ENCODE data around the gene SARS2. TPM values are rescaled to one million over a fixed set of nuclear protein-coding genes. Genes with fewer than 3 reads are reported as not detected.

SARS2 gene
- total RNA-seq, 1 donor from 2014 or later, result 45.8 TPM

DNA sequence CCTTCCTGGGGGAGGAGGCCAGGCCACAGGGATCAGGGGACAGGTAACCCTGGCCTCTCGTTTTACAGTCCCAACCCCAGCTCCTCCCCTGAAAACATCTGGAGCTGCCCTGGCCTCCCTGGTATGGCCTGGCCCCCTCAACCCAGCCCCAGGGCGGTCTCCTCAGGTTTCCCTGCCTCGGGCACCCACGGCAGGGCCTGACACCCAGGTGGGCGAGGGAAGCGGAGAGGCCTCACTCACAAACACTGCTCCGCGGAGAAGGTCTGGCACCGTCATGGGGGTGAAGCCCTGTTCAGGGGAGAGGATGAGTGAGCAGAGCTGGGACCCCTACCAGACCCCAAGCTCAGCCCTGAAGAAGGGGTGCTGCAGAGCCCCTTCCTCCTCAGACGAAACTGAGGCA lies 12.0 kb downstream of the SARS2 start:
- no peaks in the 10 kb centered on the region for H3F3A ChIP-seq (ENCODE audit: low read depth)
- no peaks in the 10 kb centered on the region for H3K9me3 ChIP-seq (ENCODE audit: low read depth)
- H3K36me3 ChIP-seq, result no peaks in the 10 kb centered on the region
- no peak overlapping the region for H3K4me3 ChIP-seq
- H3K9ac ChIP-seq, result no peak overlapping the region
- no peaks in the 10 kb centered on the region for H4K20me1 ChIP-seq (ENCODE audit: low read depth)
- H3K27me3 ChIP-seq, result no peaks in the 10 kb centered on the region
- Mint-ChIP-seq H3K36me3 (peaks cover 10% of the 10 kb centered on the region), H3K4me1 (no peaks in the 10 kb centered on the region), H3K27me3 (ENCODE audit: insufficient read depth, low read depth) (peaks cover 4% of the 10 kb centered on the region), H3K27ac (no peak overlapping the region), H3K9me3 (no peaks in the 10 kb centered on the region), H3K4me3 (no peak overlapping the region)
- H3K4me1 ChIP-seq, result no peaks in the 10 kb centered on the region
- H2AFZ ChIP-seq (replicated peaks), result no peak overlapping the region
- no peak overlapping the region for H3K4me2 ChIP-seq
- TF ChIP-seq EZH2 (IDR thresholded peaks at IDR 0.05) (no peak), EZH2phosphoT487 (IDR thresholded peaks at IDR 0.05) (no peak), CTCF (IDR thresholded peaks at IDR 0.05) (no peak)
- H3K27ac ChIP-seq, result no peak overlapping the region
- no peak for DNase-seq (ENCODE audit: low spot score)
- no peaks in the 10 kb centered on the region for H3K79me2 ChIP-seq (ENCODE audit: low read depth)

DNA sequence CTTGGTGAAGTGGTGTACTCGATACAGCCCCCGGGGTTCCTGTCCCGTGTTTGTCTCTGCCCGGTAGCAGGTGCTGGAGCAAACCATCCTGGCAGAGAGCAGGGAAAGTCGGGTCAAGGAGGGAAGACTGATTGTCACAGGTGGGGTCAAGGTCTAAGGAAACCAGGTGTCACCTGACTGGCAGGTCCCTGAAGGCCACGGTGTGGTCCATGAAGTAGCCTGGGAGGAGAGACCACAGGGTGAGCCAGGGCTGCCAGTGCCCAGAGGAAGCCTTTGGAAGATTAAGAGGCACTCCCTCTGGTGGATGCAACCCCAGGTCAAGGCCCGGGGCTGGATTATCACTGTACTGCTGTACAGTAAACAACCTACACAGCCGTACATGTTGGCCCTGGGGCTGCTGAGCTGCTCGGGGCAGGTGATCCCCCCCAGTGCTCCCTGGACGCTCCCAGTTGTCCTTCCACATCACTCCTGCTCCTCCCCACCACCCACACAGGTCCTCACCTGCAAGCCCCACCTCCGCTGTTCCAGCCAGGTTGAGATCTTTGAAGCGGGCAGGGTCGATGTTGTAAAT lies 12.6 kb downstream of the SARS2 start:
- Histone ChIP-seq H3F3A (ENCODE audit: low read depth) (no peaks in the 10 kb centered on the region), H3K27ac (no peak overlapping the region), H3K4me2 (no peak overlapping the region), H4K20me1 (ENCODE audit: low read depth) (no peaks in the 10 kb centered on the region), H3K36me3 (no peaks in the 10 kb centered on the region), H3K9ac (no peak overlapping the region), H3K27me3 (no peaks in the 10 kb centered on the region), H2AFZ (replicated peaks) (no peak overlapping the region), H3K9me3 (ENCODE audit: low read depth) (no peaks in the 10 kb centered on the region), H3K4me3 (no peak overlapping the region), H3K4me1 (no peaks in the 10 kb centered on the region), H3K79me2 (ENCODE audit: low read depth) (no peaks in the 10 kb centered on the region)
- Mint-ChIP-seq H3K27ac (no peak overlapping the region), H3K27me3 (ENCODE audit: insufficient read depth, low read depth) (peaks cover 4% of the 10 kb centered on the region), H3K9me3 (no peaks in the 10 kb centered on the region), H3K4me1 (no peaks in the 10 kb centered on the region), H3K36me3 (peaks cover 10% of the 10 kb centered on the region), H3K4me3 (no peak overlapping the region)
- DNase-seq (ENCODE audit: low spot score), result peak; percentile 26
- TF ChIP-seq EZH2phosphoT487 (IDR thresholded peaks at IDR 0.05) (no peak), CTCF (IDR thresholded peaks at IDR 0.05) (peak; percentile 21), EZH2 (IDR thresholded peaks at IDR 0.05) (no peak)

- Histone ChIP-seq H2AFZ (replicated peaks) (no peak overlapping the region), H3K27ac (no peak overlapping the region), H3K4me1 (no peaks in the 10 kb centered on the region), H3K4me2 (no peak overlapping the region), H3K27me3 (no peaks in the 10 kb centered on the region), H4K20me1 (ENCODE audit: low read depth) (no peaks in the 10 kb centered on the region), H3K36me3 (no peaks in the 10 kb centered on the region), H3K9me3 (ENCODE audit: low read depth) (no peaks in the 10 kb centered on the region), H3K4me3 (no peak overlapping the region), H3K79me2 (ENCODE audit: low read depth) (no peaks in the 10 kb centered on the region), H3F3A (ENCODE audit: low read depth) (no peaks in the 10 kb centered on the region), H3K9ac (no peak overlapping the region)
- H3K4me1 Mint-ChIP-seq, result no peaks in the 10 kb centered on the region
- TF ChIP-seq EZH2phosphoT487 (IDR thresholded peaks at IDR 0.05) (no peak), EZH2 (IDR thresholded peaks at IDR 0.05) (no peak), CTCF (IDR thresholded peaks at IDR 0.05) (no peak)
- no peak overlapping the region for H3K4me3 Mint-ChIP-seq
- H3K36me3 Mint-ChIP-seq, result peaks cover 9% of the 10 kb centered on the region
- no peak overlapping the region for H3K27ac Mint-ChIP-seq
- no peak for DNase-seq (ENCODE audit: low spot score)
- H3K9me3 Mint-ChIP-seq, result no peaks in the 10 kb centered on the region
- peaks cover 4% of the 10 kb centered on the region for H3K27me3 Mint-ChIP-seq (ENCODE audit: insufficient read depth, low read depth)
Measured at GRCh38 chr19:38917516-38917915, 13.0 kb downstream of the SARS2 start.
